ENCODE data around the gene FES.
A peak's percentile ranks its signal among the peaks of the same experiment; 100 is the strongest.
"Not testable (repeated sequence)": the region's sequence is repeated elsewhere in the genome, so short reads cannot be mapped to it uniquely, and the experiment has no call there.

The FES gene

DNA sequence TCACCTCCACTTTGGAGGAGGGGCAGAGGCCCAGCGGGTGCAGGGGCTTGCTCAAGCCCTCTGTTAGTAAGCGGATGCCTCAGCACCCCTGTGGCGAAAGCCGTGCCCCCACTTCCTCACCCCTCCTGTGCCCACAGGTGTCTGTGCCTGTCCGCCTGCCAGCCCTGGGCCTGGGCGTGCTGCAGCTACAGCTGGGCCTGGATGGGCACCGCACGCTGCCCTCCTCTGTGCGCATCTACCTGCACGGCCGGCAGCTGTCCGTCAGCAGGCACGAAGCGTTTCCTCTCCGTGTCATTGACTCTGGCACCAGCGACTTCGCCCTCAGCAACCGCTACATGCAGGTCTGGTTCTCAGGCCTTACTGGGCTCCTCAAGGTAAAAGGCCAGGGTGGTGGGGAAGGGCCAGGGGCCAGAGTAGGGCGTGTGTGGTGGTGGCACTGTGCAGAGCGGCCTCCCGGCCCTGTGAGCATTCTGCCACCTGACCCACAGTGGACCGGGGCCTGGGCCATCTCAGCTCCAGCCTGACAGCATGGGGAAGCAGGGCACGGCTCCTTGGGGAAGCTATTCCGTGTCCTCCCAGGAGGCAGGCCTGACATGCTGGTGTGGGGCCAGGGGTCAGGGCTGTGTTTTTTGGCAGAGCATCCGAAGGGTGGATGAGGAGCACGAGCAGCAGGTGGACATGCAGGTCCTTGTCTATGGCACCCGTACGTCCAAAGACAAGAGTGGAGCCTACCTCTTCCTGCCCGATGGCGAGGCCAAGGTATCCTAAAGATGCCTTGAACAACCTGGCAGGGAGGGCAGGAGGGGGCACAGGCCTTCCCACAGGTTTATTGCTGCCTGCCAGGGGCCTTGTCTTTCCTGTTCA is 27.8 kb downstream of the FES start:
- no peak for DNase-seq

GRCh38 chr15:90912770-90913075 is 28.4 kb downstream of the FES start:
- DNase-seq, result no peak

GRCh38 chr15:90913398-90913944 is 29.2 kb downstream of the FES start:
- DNase-seq, result no peak

- no peak for DNase-seq
Observed at GRCh38 chr15:90914305-90915080, 30.2 kb downstream of the FES start.

DNA sequence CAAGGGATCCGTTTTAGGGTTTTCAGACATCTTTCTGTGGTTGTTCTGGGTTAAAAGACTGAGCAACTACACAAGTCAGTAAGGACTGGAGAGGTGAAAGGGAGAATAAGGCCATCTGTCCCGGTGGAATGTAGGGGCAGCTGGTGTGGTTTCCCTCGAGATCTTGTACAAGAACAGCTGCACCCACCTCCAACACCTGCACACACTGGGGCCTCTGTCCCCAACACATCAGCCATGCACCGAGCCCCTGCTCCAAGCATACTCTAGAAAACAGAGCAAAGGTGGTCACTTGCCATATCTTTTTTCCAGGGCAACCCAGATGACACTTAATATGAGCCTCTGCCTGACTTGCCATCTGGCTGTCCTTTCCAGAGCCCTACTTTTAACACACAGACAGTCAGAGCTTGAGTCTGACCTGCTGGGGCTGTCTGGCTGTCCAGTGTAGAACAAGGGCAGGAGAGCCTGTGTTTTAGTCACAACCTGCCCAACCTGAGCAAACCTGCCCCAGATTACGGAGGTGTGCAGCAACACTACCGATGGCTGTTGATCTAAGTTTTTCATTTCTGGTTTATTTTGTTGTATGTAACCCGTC is 31.0 kb downstream of the FES start:
- DNase-seq, result no peak

DNA sequence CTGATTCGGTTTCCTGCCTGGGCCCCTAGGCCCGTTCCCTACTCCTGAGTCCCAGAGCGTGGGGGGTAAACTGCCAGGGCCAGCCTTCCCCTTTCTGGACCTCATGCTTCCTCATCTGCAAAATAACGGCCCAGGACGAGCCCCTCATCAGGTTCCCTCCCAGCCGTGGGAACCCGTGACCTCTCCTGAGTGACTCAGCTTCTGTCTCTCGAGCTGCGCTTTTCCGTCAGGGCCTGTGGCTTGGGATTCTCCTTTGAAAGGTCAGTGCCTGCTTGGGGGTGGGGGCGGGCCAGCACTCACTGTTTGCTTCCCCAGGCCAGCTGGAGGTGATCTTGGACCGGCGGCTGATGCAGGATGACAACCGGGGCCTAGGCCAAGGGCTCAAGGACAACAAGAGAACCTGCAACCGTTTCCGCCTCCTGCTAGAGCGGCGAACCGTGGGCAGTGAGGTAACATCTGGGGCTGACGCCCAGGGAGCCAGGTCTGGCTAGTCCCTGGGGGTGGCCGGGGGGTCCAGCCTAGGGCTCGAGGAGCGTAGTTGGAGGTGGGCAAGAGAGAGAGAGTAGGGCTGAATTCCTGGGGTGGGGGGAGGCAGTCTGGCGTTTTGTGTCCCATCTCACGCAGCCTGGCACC is 31.6 kb downstream of the FES start:
- DNase-seq, result no peak

DNA sequence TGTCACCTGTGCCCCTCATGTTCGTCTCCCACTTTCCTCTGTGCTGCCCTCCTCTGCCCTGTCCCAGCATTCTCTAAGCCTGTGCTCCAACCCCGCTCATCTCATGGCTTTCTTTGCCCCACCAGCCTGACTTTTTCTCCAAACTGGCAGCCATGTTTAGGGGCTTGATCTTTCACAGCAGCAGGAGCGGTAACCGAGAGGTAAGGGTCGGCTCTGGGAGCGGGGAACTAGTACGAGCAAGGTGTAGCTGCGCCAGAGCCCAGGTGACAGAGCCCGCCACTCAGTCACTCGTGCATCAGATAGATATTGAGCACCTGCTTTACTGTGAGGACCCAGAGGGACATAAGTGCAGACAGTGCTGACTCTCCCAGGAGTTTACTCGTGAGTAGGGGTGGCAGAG is 32.2 kb downstream of the FES start:
- DNase-seq, result no peak

- DNase-seq, result no peak
Observed at GRCh38 chr15:90917569-90917968, 33.3 kb downstream of the FES start.

GRCh38 chr15:90918034-90918788 is 33.9 kb downstream of the FES start:
- DNase-seq, result no peak

- no peak for DNase-seq
Observed at GRCh38 chr15:90918835-90919234, 34.5 kb downstream of the FES start.

DNA sequence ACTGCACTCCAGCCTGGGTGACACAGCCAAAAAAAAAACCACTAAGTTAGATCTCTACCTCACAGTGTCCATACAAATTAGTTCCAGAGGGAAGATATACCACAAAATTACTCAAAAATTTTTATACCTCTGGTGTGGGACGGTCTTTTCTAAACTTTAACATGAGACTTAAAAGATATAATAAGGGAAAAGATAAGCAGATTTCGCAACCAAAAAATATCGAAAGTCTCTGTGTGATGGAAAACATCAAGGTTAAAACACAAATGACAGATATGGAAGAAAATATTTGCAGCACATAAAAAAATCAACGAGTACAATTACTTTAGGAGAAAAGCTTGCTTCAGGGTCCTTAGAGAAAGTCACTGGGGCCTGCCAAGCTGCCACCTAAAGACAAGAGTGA is 37.6 kb downstream of the FES start:
- DNase-seq, result no peak

- DNase-seq, result not testable (repeated sequence)
Observed at GRCh38 chr15:90922712-90923322, 38.5 kb downstream of the FES start.

DNA sequence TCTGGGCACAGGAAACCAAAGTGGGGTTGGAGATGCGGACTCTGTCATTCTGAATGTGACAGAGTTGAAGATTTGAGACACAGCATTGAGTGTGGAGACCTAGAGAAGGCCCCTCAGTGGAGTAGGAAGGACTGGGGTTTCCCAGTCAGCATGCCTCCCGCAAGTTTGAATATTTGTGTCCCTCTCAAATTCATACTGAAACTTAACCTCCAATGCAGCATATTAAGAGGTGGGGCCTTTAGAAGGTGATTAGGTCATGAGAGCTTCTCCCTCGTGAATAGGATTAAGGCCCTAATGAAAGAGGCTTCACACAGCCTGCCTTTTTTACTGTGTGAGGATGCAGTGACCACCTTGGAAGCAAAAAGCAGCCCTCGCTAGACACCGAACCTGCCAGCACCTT is 40.1 kb downstream of the FES start:
- no peak for DNase-seq

- not testable (repeated sequence) for DNase-seq
Observed at GRCh38 chr15:90926766-90927165, 42.5 kb downstream of the FES start.

DNA sequence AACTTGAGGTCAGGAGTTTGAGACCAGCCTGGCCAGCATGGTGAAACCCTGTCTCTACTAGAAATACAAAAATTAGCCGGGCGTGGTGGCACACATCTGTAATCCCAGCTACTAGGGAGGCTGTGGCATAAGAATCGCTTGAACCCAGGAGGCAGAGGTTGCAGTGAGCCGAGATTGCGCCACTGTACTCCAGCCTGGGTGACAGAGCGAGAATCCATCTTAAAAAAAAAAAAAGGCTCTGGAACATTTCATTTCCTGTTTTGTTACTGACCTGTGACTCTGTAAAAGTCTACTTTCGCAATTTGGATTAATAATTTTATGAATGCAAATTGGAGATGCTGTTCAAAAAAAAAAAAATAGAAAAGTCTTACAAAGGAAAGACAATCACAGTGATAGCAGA is 43.8 kb downstream of the FES start:
- not testable (repeated sequence) for DNase-seq

DNA sequence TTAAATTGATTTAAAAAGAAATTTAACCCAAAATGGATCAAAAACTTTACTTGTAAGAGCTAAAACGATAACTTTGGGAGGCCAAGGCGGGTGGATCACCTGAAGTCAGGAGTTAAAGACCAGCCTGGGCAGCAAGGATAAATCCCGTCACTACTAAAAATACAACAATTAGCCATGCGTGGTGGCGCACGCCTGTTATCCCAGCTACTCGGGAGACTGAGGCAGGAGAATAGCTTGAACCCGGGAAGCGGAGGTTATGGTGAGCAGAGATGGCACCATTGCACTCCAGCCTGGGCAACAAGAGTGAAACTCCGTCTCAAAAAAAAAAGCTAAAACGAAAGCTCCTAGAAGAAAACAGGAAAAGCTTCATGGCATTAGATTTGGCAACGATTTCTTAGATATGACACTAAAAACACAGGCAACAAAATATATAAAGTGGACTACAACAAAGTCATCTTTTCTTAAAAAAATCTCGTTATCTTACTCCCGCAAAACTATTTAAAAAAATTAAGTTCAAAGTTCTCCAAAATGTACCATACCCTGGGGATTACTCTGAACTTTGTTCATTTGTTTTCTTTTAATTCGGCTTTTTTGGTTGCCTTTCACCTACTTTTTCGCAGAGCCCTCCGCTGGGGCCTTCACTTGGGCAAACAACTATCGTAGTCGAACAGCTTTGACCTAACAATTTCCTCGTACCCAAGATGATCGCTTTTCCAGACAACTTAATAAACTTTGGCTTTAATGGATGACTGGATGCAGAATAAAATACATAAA is 45.1 kb downstream of the FES start:
- DNase-seq, result no peak

GRCh38 chr15:90930861-90931574 is 46.7 kb downstream of the FES start:
- DNase-seq, result no peak

DNA sequence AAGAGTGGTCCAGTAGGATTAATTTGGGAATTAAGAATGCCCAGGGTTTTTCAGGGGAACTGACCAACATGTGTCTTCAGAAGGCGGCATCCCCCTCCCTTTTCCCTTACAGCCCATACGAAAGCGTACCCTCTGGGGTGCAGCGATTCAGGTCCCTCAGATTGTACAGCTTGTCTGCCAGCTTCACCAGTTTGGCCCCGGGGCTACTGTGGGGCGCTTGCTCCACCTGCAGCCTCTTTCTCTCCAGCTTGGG is 47.2 kb downstream of the FES start:
- DNase-seq, result no peak

DNA sequence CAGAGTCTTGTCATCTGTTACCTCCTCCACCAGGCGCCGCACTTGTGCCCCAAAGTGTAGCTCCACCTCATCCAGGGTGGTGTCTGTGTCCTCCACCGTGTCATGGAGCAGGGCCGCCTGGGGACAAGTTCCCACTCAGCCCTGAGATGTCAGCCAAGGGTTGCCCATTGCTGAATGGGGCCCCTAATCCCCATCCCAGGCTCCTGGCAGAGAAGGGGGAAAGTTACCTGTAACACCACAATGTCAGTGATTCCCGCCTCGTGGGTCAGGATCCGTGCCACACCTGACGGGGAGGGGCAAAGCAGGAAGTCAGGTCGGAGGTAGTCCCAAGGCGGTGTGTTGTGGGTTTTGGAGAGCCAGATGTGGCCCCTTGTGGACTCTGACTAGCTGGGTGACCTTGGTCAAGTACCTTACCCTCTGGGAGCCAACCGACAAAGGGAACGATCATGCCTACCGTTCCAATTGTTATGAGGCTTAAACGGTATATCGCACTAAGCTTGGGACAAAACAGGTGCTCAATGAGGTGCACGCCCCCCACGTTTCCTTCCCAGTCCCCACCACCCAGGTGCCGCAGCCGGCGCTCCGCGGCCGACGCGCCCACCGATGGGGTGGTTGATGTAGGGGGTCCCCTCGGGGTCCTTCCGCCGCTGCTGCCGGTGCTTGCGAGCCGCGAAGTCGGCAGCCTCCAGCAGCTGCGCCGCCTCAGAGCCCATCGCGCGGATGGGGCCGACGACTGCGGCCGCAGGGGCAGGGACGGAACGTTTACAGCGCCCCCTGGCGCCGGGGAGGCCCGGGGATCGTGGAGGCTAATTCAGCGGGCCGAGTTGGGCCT is 47.7 kb downstream of the FES start, which contains the start of gene HDDC3:
HDDC3 (minus strand) TSS at position 722 of the 832 bp plus-strand sequence; CDS start at position 713, 9 bp downstream.
- DNase-seq, result peak; percentile 91

GRCh38 chr15:90932660-90932991 is 48.3 kb downstream of the FES start:
- DNase-seq, result no peak
